ENCODE data around the gene SAP30BP. TPM values are rescaled to one million over a fixed set of nuclear protein-coding genes. Genes with fewer than 3 reads are reported as not detected.
A peak's percentile ranks its signal among the peaks of the same experiment; 100 is the strongest.

Gene SAP30BP
- total and polyA plus RNA-seq, 2 of the 13 experiments (the other 11 are each of a cell fraction or from before 2014, with no cell fraction given), result 67.7 to 99.4 TPM

- TF ChIP-seq ZNF800 (CRISPR knock-in tag; IDR thresholded peaks at IDR 0.05) (0 out of 2 replicates have a peak, but pooled peaks have one; percentile 31), SMARCE1 (IDR thresholded peaks at IDR 0.05; ENCODE audit: borderline replicate concordance) (no peak), FOXA3 (CRISPR knock-in tag; IDR thresholded peaks at IDR 0.05) (peak; percentile 48; the same call in 1 of the 2 replicates), LCORL (IDR thresholded peaks at IDR 0.05) (no peak), LCORL (CRISPR knock-in tag; IDR thresholded peaks at IDR 0.05) (peak; percentile 45; the same call in 1 of the 2 replicates), ZBTB46 (CRISPR knock-in tag; IDR thresholded peaks at IDR 0.05; ENCODE audit: borderline replicate concordance) (no peak), STAG1 (CRISPR knock-in tag; IDR thresholded peaks at IDR 0.05) (peak; percentile 55), RELA (CRISPR knock-in tag; IDR thresholded peaks at IDR 0.05) (no peak), TOE1 (CRISPR knock-in tag; IDR thresholded peaks at IDR 0.05) (no peak), SYNCRIP (IDR thresholded peaks at IDR 0.05; ENCODE audit: insufficient read depth, low read depth, low read length) (no peak), IRF9 (CRISPR knock-in tag; IDR thresholded peaks at IDR 0.05; ENCODE audit: borderline replicate concordance) (no peak), FOXO4 (CRISPR knock-in tag; conservative IDR thresholded peaks at IDR 0.05) (no peak), GPN1 (CRISPR knock-in tag; IDR thresholded peaks at IDR 0.05; ENCODE audit: borderline replicate concordance) (no peak), PTBP1 (IDR thresholded peaks at IDR 0.05; ENCODE audit: low read depth, low read length, poor library complexity, severe bottlenecking) (peak; percentile 26), SMAD9 (CRISPR knock-in tag; IDR thresholded peaks at IDR 0.05) (no peak), UBTF (CRISPR knock-in tag; IDR thresholded peaks at IDR 0.05) (no peak), ZNF292 (CRISPR knock-in tag; IDR thresholded peaks at IDR 0.05; ENCODE audit: borderline replicate concordance, low read depth) (no peak; the same call in 1 of the 2 replicates)
Observed at GRCh38 chr17:75633486-75634375, 33.4 kb upstream of the SAP30BP start (continued).
